MM.1S (cell line): ENCODE results near the gene DFFB.

Experiments used
- DNase-seq: peaks from one replicate; pipeline ENCODE4 v3.0.0-alpha.2; 2015
- H2AFZ ChIP-seq: fragments of 300-600 bp; sonication (generic); 2 replicates; pipeline ENCODE4 v1.6.0; 2016; ENCODE audit warnings: antibody characterized with exemption, low read length
- H3F3A ChIP-seq: fragments of 300-600 bp; sonication (generic); 2 replicates; pipeline ENCODE4 v1.6.1; 2016; ENCODE audit warnings: mild to moderate bottlenecking, antibody characterized with exemption, low read length, moderate library complexity, mixed read lengths; ENCODE audit not compliant: insufficient read depth
- H3K27ac ChIP-seq: fragments of 300-600 bp; sonication (generic); 2 replicates; pipeline ENCODE4 v1.5.1; 2016; ENCODE audit warnings: mild to moderate bottlenecking, low read length
- H3K27me3 ChIP-seq: fragments of 300-600 bp; sonication (generic); replicated peaks from 2 replicates; pipeline ENCODE4 v1.6.0; 2016; ENCODE audit warnings: low read length; ENCODE audit not compliant: insufficient read depth
- H3K36me3 ChIP-seq: fragments of 300-600 bp; sonication (generic); replicated peaks from 2 replicates; pipeline ENCODE4 v1.6.1; 2016; ENCODE audit warnings: mild to moderate bottlenecking, low read length, mixed read lengths; ENCODE audit not compliant: insufficient read depth
- H3K4me1 ChIP-seq: fragments of 300-600 bp; sonication (generic); 2 replicates; pipeline ENCODE4 v1.6.1; 2016; ENCODE audit warnings: low read length, mixed read lengths
- H3K4me2 ChIP-seq: fragments of 300-600 bp; sonication (generic); 2 replicates; pipeline ENCODE4 v1.6.0; 2016; ENCODE audit warnings: low read depth, low read length
- H3K4me3 ChIP-seq: fragments of 300-600 bp; sonication (generic); 2 replicates; pipeline ENCODE4 v1.5.1; 2016; ENCODE audit warnings: low read length, mixed read lengths
- H3K79me2 ChIP-seq: fragments of 300-600 bp; sonication (generic); 2 replicates; pipeline ENCODE4 v1.6.1; 2016; ENCODE audit warnings: mixed run types, low read length, mixed read lengths
- H3K9ac ChIP-seq: fragments of 300-600 bp; sonication (generic); 2 replicates; pipeline ENCODE4 v1.6.1; 2016; ENCODE audit warnings: low read length, mixed read lengths
- H3K9me2 ChIP-seq: fragments of 300-600 bp; sonication (generic); replicated peaks from 2 replicates; pipeline ENCODE4 v1.6.1; 2016; ENCODE audit warnings: mild to moderate bottlenecking, low read length, mixed read lengths; ENCODE audit not compliant: insufficient read depth
- H3K9me3 ChIP-seq: fragments of 300-600 bp; sonication (generic); replicated peaks from 2 replicates; pipeline ENCODE4 v1.6.1; 2016; ENCODE audit warnings: mild to moderate bottlenecking, low read length, mixed read lengths; ENCODE audit not compliant: insufficient read depth
- H4K20me1 ChIP-seq: fragments of 300-600 bp; sonication (generic); 2 replicates; pipeline ENCODE4 v1.6.1; 2016; ENCODE audit warnings: mild to moderate bottlenecking, low read length, moderate library complexity, mixed read lengths; ENCODE audit not compliant: insufficient read depth
- CTCF ChIP-seq: fragments of 300-600 bp; sonication (generic); IDR thresholded peaks from 2 replicates; pipeline ENCODE4 v1.5.1; 2016; ENCODE audit warnings: antibody characterized with exemption, low read length, mixed read lengths
- EZH2 ChIP-seq: fragments of 300-600 bp; sonication (generic); optimal IDR thresholded peaks from 2 replicates; pipeline ENCODE3; 2017; ENCODE audit warnings: low read depth, mild to moderate bottlenecking, antibody characterized with exemption, low read length, mixed read lengths
- EZH2phosphoT487 ChIP-seq: fragments of 300-600 bp; sonication (generic); IDR thresholded peaks from 2 replicates; pipeline ENCODE4 v1.6.1; 2018; ENCODE audit warnings: antibody characterized with exemption, low read length

Gene DFFB

GRCh38 chr1:3811595-3811911, 45.7 kb upstream of the DFFB start:
- peaks cover 5% of the 10 kb centered on the region; the same call in 1 of the 2 replicates for H3K27me3 ChIP-seq
- H3K27ac ChIP-seq: no peak overlapping the region
- no peaks in the 10 kb centered on the region for H3K9me2 ChIP-seq
- H3K79me2 ChIP-seq: no peaks in the 10 kb centered on the region
- no peaks in the 10 kb centered on the region for H3K9me3 ChIP-seq
- H3K9ac ChIP-seq: no peak overlapping the region
- no peaks in the 10 kb centered on the region for H3F3A ChIP-seq
- no peaks in the 10 kb centered on the region for H3K4me1 ChIP-seq
- H4K20me1 ChIP-seq: no peaks in the 10 kb centered on the region
- no peak for DNase-seq
- H3K36me3 ChIP-seq: no peaks in the 10 kb centered on the region
- H3K4me3 ChIP-seq: no peak overlapping the region
- H2AFZ ChIP-seq: no peak overlapping the region
- H3K4me2 ChIP-seq: no peak overlapping the region
- TF ChIP-seq EZH2phosphoT487: no peak
- TF ChIP-seq EZH2: no peak
- no peak for TF ChIP-seq CTCF

DNA sequence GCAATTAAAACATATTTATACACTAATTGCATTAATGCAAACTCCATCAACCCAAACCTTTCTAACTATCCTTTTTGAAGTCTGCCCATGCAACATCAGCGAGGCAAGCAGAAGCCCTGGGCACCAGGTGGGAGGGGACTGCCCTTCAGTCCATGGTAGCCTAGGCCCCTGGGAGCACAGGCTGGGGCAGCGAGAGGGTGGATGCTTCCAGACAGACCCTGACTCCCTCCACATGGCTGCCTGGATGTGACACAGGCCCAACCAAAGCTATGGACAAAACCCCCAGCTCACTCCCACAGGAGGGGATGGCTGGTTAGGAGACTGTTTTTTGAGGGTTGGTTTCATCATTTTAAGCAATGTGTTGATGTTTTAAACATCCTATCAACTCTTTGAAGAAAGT, 43.2 kb upstream of the DFFB start:
- Histone ChIP-seq H3K27me3 (no peaks in the 10 kb centered on the region), H3K4me3 (no peak overlapping the region), H3K27ac (no peak overlapping the region), H3F3A (no peaks in the 10 kb centered on the region), H3K9ac (no peak overlapping the region), H3K36me3 (no peaks in the 10 kb centered on the region), H3K4me1 (no peaks in the 10 kb centered on the region), H3K9me3 (no peaks in the 10 kb centered on the region), H3K79me2 (no peaks in the 10 kb centered on the region), H3K4me2 (no peak overlapping the region), H4K20me1 (no peaks in the 10 kb centered on the region), H3K9me2 (no peaks in the 10 kb centered on the region), H2AFZ (no peak overlapping the region)
- TF ChIP-seq EZH2phosphoT487 (no peak), EZH2 (no peak), CTCF (no peak)
- DNase-seq: no peak

DNA sequence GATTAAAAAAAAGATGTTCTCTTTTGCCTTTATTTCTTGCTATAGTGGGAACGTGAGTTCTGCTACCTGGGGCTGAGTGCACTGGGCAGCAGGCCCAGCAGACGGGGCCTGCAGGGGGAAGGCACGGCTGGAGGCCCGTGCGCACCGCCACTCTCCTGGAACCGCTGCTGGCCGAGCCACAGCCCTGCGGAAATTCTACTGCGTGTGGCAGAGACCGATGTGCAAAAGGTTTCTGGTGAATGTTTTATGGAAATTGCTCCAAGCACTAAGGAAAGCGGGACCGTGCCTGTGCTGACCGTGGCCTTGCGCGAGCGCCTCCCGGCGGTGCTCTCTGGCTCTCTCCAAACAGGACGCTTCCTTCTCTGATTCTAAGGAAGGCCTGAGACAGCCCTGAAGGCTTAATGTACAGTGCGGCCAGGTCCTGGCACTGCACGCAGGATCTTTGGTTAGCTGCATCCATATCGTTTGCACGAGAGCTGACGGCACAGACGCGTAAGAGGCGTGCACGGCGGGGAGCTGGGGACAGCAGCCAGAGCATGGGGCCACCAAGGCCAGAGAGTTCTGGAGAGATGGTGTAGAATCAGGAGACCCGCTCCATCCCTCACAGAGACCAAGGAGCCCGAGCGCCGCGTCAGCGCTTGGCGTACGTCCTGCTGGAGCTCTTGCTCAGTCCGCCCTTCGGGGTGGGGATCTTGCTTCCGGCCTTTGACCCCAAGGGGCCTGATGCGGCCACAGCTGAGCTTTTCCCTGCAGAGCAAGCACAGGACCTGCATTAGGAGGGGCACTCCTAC, 42.3 kb upstream of the DFFB start:
- Histone ChIP-seq H3K9me2 (no peaks in the 10 kb centered on the region), H3K27ac (no peak overlapping the region), H3K4me1 (no peaks in the 10 kb centered on the region), H2AFZ (no peak overlapping the region), H3F3A (no peaks in the 10 kb centered on the region), H3K36me3 (no peaks in the 10 kb centered on the region), H4K20me1 (no peaks in the 10 kb centered on the region), H3K9me3 (no peaks in the 10 kb centered on the region), H3K9ac (no peak overlapping the region), H3K4me2 (no peak overlapping the region), H3K27me3 (no peaks in the 10 kb centered on the region), H3K4me3 (no peak overlapping the region), H3K79me2 (no peaks in the 10 kb centered on the region)
- no peak for DNase-seq
- TF ChIP-seq EZH2phosphoT487 (no peak), CTCF (no peak), EZH2 (no peak)
